ENCODE results near the gene TSPAN18.
A peak's percentile ranks its signal among the peaks of the same experiment; 100 is the strongest.

Gene TSPAN18

DNA sequence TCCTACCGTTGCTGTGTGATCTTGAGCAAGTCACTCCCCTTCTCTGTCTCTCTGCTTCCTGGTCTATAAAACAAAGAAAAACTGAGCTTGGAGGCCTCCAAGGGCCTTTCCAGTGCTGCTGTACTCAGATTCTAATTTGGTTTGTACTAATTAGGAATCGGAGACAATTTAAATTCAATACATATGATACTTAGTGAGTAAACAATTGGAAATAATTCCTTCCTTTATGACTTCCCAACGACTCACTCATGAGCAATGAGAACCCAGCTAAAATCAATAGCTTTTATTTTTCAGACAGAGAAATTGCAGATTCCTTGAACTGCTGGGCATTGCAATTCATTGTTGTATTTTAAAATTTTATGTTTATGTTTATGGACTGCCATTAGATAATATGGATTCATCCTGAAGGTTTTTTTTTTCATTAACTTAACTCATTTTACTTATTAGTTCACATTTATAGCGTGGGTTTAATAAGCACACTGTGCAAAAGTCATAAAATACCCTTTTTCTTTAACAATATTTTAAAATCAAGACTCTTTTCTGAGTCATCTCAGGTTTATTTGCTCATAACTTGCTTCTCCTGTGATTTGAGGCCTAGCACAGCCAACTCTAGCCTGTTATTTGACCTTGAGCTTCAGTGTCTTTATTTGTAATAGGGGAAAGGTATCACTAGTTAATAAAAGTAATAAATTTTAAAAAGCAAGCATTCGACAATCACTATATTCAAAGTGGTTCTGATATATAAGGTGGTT lies 128.2 kb downstream of the TSPAN18 start:
- no peak overlapping the region for H3K4me3 ChIP-seq (ENCODE audit: low read length)
- DNase-seq (ENCODE audit: low read depth) = no peak
- TF ChIP-seq, protein P1, sequence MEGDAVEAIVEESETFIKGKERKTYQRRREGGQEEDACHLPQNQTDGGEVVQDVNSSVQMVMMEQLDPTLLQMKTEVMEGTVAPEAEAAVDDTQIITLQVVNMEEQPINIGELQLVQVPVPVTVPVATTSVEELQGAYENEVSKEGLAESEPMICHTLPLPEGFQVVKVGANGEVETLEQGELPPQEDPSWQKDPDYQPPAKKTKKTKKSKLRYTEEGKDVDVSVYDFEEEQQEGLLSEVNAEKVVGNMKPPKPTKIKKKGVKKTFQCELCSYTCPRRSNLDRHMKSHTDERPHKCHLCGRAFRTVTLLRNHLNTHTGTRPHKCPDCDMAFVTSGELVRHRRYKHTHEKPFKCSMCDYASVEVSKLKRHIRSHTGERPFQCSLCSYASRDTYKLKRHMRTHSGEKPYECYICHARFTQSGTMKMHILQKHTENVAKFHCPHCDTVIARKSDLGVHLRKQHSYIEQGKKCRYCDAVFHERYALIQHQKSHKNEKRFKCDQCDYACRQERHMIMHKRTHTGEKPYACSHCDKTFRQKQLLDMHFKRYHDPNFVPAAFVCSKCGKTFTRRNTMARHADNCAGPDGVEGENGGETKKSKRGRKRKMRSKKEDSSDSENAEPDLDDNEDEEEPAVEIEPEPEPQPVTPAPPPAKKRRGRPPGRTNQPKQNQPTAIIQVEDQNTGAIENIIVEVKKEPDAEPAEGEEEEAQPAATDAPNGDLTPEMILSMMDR (conservative IDR thresholded peaks at IDR 0.05; ENCODE audit: low read length) = no peak

DNA sequence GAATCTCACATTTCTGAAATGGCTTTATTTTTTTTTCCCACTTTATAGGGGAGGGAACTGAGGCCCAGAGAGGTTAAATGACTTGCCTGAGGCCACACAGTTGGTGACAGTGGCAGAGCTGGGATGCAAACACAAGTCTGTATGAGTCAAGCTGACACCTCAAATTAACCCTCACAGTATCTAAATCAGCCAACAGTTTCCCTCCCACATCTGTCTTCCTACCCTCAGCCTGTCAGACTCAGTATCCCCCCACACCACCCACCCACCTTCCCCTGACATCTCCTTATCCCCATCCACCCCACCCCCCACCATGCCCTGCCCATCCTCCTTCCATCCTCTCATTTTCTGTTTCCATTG lies 128.7 kb downstream of the TSPAN18 start:
- TF ChIP-seq, protein P1 (conservative IDR thresholded peaks at IDR 0.05; ENCODE audit: low read length) = no peak
- H3K4me3 ChIP-seq (ENCODE audit: low read length) = no peak overlapping the region
- DNase-seq (ENCODE audit: low read depth) = no peak

DNA sequence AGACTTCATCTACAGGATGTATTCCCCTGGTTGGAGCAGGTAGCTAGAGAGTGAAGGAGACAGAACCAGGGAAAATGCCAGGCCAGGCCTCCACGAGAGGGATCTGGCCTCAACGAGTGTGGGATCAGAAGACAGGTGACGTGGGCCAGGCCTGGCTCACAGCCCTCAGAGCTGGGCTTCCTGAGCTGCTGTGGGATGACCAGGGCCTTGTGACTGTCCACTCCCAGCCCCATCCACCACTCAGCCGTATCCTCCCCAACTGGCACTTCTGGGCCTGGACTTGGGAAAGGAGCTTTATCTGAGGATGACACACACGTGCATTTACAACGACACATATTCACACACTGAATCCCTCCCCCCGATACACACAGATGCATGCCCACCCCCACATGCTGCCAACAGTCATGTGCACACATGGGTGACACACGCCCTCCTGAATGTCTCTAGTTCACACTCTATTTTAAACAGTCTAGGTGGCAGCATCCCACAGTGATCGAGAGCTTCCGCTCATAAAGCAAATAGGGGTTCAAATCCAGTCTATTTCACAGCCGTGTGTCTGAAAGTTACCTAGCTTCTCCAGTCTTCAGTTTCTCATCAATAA lies 130.8 kb downstream of the TSPAN18 start:
- no peak overlapping the region for H3K4me3 ChIP-seq (ENCODE audit: low read length)
- no peak for DNase-seq (ENCODE audit: low read depth)
- TF ChIP-seq, protein P1 (conservative IDR thresholded peaks at IDR 0.05; ENCODE audit: low read length) = no peak

DNA sequence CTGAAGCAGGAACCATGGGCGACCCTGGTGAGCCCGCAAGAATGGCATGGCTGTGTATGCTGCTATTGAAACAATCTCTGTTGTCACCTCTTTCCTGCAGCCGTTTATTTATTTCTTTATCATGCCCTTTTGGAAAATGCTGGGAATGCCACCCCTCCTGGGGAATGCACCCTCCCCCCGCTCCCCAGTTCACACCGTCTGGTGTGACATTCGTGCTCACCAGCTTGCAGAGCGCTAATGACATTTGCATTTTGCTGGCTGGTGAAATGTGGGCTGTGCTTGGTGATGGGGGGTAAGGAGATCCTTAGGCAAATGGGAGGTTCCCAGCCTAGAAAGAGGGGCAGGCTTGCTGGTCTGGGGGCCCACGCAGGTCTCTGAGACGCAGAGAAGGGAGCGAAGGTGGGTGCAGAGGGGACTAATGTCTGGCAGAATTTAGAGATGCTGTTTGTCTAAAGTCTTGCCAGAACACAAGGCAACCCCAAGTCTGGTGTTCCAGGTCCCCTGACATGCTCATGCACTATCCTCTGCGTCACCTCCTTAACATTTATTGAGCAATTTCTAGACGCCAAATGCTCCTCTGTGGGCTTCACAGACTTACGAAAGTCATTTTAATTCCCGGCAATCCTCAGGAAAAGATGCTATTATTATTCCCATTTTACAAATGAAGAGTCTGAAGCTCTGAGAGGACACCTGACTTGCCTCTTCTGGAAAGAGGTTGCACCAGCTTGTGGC lies 132.2 kb downstream of the TSPAN18 start:
- TF ChIP-seq, protein P1 (conservative IDR thresholded peaks at IDR 0.05; ENCODE audit: low read length) = no peak
- DNase-seq (ENCODE audit: low read depth) = peak; percentile 70
- no peak overlapping the region for H3K4me3 ChIP-seq (ENCODE audit: low read length)

DNA sequence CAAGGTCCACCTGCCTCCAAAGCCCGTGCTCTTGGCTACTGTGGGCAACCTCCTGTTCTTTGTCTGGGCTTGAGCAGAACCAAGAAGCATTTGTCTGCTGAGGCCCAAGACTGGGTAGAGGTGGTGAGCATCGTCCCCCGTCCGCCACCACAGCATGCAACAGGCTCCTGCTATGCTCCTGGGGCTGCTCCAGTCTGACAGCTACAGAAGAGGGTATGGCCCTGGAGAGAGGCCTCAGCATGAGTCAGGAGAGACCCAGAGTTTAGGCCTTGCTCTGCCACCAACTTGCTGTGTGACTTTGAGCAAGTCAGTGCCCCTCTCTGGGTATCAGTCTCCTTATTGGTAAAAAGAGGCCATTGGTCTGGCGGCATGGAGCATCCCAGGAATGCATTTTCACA lies 132.8 kb downstream of the TSPAN18 start:
- no peak for DNase-seq (ENCODE audit: low read depth)
- no peak overlapping the region for H3K4me3 ChIP-seq (ENCODE audit: low read length)
- TF ChIP-seq, protein P1 (conservative IDR thresholded peaks at IDR 0.05; ENCODE audit: low read length) = no peak

DNA sequence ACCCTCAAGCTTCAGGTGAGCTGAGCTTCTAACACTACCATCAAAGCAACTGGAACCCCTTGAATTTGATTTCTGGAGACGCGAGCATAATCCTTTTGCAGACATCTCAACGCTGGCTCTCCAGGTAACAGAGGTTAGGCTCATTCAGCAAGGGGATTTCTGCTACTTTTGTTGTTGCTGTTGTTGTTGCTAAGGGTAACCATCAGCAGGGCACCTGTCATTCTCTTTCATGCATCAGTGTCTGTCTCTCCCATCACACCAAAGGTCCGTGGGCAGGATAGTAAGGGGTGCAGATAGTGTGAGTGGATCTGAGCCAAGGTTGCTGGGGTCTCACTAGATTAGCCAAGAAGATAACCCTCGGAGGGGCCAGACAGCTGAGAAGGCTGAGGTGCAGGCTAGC lies 133.6 kb downstream of the TSPAN18 start:
- TF ChIP-seq, protein P1 (conservative IDR thresholded peaks at IDR 0.05; ENCODE audit: low read length) = no peak
- H3K4me3 ChIP-seq (ENCODE audit: low read length) = no peak overlapping the region
- no peak for DNase-seq (ENCODE audit: low read depth)

All from AG10803 (cell line).